Neuronal stem cell (in vitro differentiated cells): Measurements from ENCODE around the gene CNDP2.
"Not testable (repeated sequence)": the region's sequence is repeated elsewhere in the genome, so short reads cannot be mapped to it uniquely, and the experiment has no call there.

Source experiments
- DNase-seq: peaks from one replicate; pipeline ENCODE4 v3.0.0-alpha.2; 2013; ENCODE audit warnings: low spot score
- H2AFZ ChIP-seq: one replicate; pipeline ENCODE4 v1.6.1; 2013; ENCODE audit warnings: mild to moderate bottlenecking, low read length, inconsistent platforms
- H2AK5ac ChIP-seq: 2 replicates; pipeline ENCODE4 v1.6.1; 2013; ENCODE audit warnings: low read depth, mild to moderate bottlenecking, inconsistent platforms, low read length, moderate library complexity, mixed read lengths
- H2BK120ac ChIP-seq: 2 replicates; pipeline ENCODE4 v1.6.1; 2013; ENCODE audit warnings: low read depth, mild to moderate bottlenecking, inconsistent platforms, low read length, moderate library complexity, mixed read lengths
- H2BK12ac ChIP-seq: one replicate; pipeline ENCODE4 v1.6.1; 2013; ENCODE audit warnings: low read length, inconsistent platforms
- H2BK15ac ChIP-seq: 2 replicates; pipeline ENCODE4 v1.6.1; 2013; ENCODE audit warnings: mild to moderate bottlenecking, low read length, inconsistent platforms, mixed read lengths
- H2BK5ac ChIP-seq: one replicate; pipeline ENCODE4 v1.6.1; 2013; ENCODE audit warnings: inconsistent platforms, mild to moderate bottlenecking, low read length, moderate library complexity
- H3K14ac ChIP-seq: one replicate; pipeline ENCODE4 v1.6.1; 2013; ENCODE audit warnings: low read length, inconsistent platforms
- H3K18ac ChIP-seq: 2 replicates; pipeline ENCODE4 v1.6.1; 2013; ENCODE audit warnings: low read length, inconsistent platforms
- H3K23ac ChIP-seq: 2 replicates; pipeline ENCODE4 v1.6.1; 2013; ENCODE audit warnings: low read depth, mild to moderate bottlenecking, mixed read lengths, low read length, inconsistent platforms; ENCODE audit not compliant: poor library complexity
- H3K27ac ChIP-seq: replicated peaks from 3 replicates; pipeline ENCODE4 v1.5.1; 2013; ENCODE audit warnings: low read length, inconsistent platforms
- H3K27me3 ChIP-seq, 3 experiments: 2 replicates each; pipeline ENCODE4 v1.6.1; 2013; ENCODE audit warnings: low read length in 3 of 3, mild to moderate bottlenecking in 2 of 3, inconsistent platforms in 1 of 3, low read depth in 1 of 3, mixed read lengths in 1 of 3, moderate library complexity in 1 of 3; ENCODE audit not compliant: control insufficient read depth in 3 of 3, insufficient read depth in 3 of 3
- H3K36me3 ChIP-seq, 2 donors: replicated peaks in 1 of 2; 2 replicates each; pipeline ENCODE4 v1.6.1; 2013; ENCODE audit warnings: low read length in 2 of 2; ENCODE audit not compliant: control insufficient read depth in 2 of 2, insufficient read depth in 2 of 2
- H3K4ac ChIP-seq: 2 replicates; pipeline ENCODE4 v1.6.1; 2013; ENCODE audit warnings: inconsistent platforms, mild to moderate bottlenecking, low read length, moderate library complexity
- H3K4me1 ChIP-seq, 2 donors: 1 replicate in 1 of 2; 2 replicates in 1 of 2; pipeline ENCODE4 v1.6.1; 2013; ENCODE audit warnings: low read length in 2 of 2, low read depth in 1 of 2; ENCODE audit not compliant: control insufficient read depth in 2 of 2, insufficient read depth in 1 of 2
- H3K4me2 ChIP-seq: one replicate; pipeline ENCODE4 v1.6.1; 2013; ENCODE audit warnings: mild to moderate bottlenecking, low read length, inconsistent platforms; ENCODE audit not compliant: insufficient read depth, poor library complexity, severe bottlenecking
- H3K4me3 ChIP-seq, 2 donors: 2 replicates each; pipeline ENCODE4 v1.5.1; 2013; ENCODE audit warnings: low read length in 2 of 2, mild to moderate bottlenecking in 2 of 2, inconsistent platforms in 1 of 2, moderate library complexity in 1 of 2
- H3K79me1 ChIP-seq: one replicate; pipeline ENCODE4 v1.6.1; 2013; ENCODE audit warnings: low read depth, mild to moderate bottlenecking, inconsistent platforms, low read length, moderate library complexity
- H3K9ac ChIP-seq: one replicate; pipeline ENCODE4 v1.6.1; 2013; ENCODE audit warnings: mild to moderate bottlenecking, low read depth, low read length, inconsistent platforms; ENCODE audit not compliant: poor library complexity
- H3K9me3 ChIP-seq, 2 donors: replicated peaks in 1 of 2; 2 replicates each; pipeline versions ENCODE3 to v1.6.1; 2013; ENCODE audit warnings: low read length in 2 of 2, mild to moderate bottlenecking in 2 of 2, inconsistent platforms in 1 of 2, low read depth in 1 of 2, mixed read lengths in 1 of 2, moderate library complexity in 1 of 2; ENCODE audit not compliant: control insufficient read depth in 2 of 2, insufficient read depth in 1 of 2
- H4K8ac ChIP-seq: one replicate; pipeline ENCODE4 v1.6.1; 2013; ENCODE audit warnings: low read depth, mild to moderate bottlenecking, inconsistent platforms, low read length, moderate library complexity
- H4K91ac ChIP-seq: one replicate; pipeline ENCODE4 v1.6.1; 2013; ENCODE audit warnings: low read length, low read depth, mild to moderate bottlenecking, inconsistent platforms; ENCODE audit not compliant: poor library complexity
- WGBS, 2 donors: extraction: QIAGEN DNeasy Blood & Tissue Kit; methylation state at CpG; one replicate each; pipeline ENCODE4 v1.1.7; 2013; ENCODE audit warnings: missing lambda C conversion rate in 2 of 2, mixed read lengths in 1 of 2; ENCODE audit not compliant: insufficient read length in 2 of 2, insufficient replicate concordance in 1 of 2; ENCODE audit errors: extremely low coverage in 2 of 2; 5-methylcytosine and 5-hydroxymethylcytosine counted together

Gene CNDP2

DNA sequence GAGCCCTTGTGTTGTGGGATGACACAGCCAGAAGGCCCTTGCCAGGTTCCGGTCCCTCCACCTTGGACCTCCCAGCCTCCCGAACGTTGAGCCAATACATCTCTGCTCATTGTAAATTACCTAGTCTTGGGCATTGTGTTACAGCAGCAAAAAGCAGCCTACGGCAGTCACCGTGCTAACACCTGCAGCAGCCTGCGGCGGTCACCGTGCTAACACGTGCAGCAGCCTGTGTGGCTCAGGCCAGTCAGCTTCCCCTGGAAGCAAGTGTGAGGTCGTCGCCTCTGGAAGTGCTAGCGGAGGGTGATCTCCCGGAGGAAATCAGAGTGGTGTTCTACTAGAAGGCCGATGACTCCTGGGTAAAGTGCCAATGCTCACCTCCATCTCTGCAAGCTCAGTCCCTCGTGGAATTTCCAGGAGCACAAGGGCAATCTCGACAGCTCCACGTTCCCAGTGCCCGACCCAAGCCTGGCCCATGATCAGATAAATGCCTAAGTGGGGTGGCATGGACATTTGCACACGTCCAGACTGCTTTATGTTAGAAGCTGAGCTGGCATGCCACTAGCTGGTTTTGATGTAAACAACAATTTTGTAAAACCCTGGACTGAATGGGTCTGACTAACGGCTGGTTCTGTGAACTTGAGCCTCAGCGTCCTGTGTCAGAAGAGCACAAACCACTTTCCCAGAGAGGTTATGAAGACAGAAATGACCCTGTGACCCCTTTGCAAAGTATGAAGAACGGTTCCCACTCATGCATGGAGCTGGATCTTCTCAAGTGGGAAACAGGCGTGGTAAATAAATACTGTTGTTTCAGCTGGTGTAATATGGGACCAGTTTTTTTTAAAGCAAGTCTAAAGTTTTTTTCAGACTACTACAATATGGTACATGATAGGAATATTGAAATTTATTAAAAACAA is 26.7 kb downstream of the CNDP2 start:
- no peaks in the 10 kb centered on the region for H3K27me3 ChIP-seq
- H2AFZ ChIP-seq = no peak overlapping the region
- H2BK120ac ChIP-seq = no peak overlapping the region
- no CpG with 5 or more reads among the region's 23 CpGs for whole genome bisulfite sequencing, 2 donors
- no peak overlapping the region for H2BK15ac ChIP-seq
- peak overlapping the region; percentile 21 for H2BK5ac ChIP-seq
- no peak overlapping the region for H3K18ac ChIP-seq
- no peak overlapping the region for H3K9ac ChIP-seq
- H2AK5ac ChIP-seq = no peak overlapping the region
- peak overlapping the region; percentile 83 for H3K23ac ChIP-seq
- H3K4ac ChIP-seq = no peak overlapping the region
- H3K4me2 ChIP-seq = no peak overlapping the region
- no peak for DNase-seq
- no peak overlapping the region for H4K91ac ChIP-seq
- no peaks in the 10 kb centered on the region for H3K4me1 ChIP-seq
- no peak overlapping the region for H3K4me3 ChIP-seq
- no peak overlapping the region for H3K14ac ChIP-seq
- peaks cover 35 to 45% of the 10 kb centered on the region in 2 donors for H3K36me3 ChIP-seq
- H2BK12ac ChIP-seq = no peak overlapping the region
- peaks cover 3% of the 10 kb centered on the region for H3K79me1 ChIP-seq
- no peak overlapping the region for H4K8ac ChIP-seq
- no peak overlapping the region for H3K27ac ChIP-seq
- peaks cover 6 to 26% of the 10 kb centered on the region in 2 donors for H3K9me3 ChIP-seq

- H3K27me3 ChIP-seq = no peaks in the 10 kb centered on the region
- no peak overlapping the region for H2BK12ac ChIP-seq
- H3K9me3 ChIP-seq = peaks cover 6 to 26% of the 10 kb centered on the region in 2 donors
- no peak overlapping the region for H2AFZ ChIP-seq
- no peak overlapping the region for H4K8ac ChIP-seq
- peaks cover 25 to 35% of the 10 kb centered on the region in 2 donors for H3K36me3 ChIP-seq
- no peak overlapping the region for H3K4ac ChIP-seq
- H2BK15ac ChIP-seq = no peak overlapping the region
- DNase-seq = no peak
- no peak overlapping the region for H2BK120ac ChIP-seq
- H3K4me2 ChIP-seq = no peak overlapping the region
- no peak overlapping the region for H3K23ac ChIP-seq
- no peak overlapping the region for H3K27ac ChIP-seq
- no peak overlapping the region for H2AK5ac ChIP-seq
- H3K4me3 ChIP-seq = no peak overlapping the region
- H3K18ac ChIP-seq = no peak overlapping the region
- no peak overlapping the region for H4K91ac ChIP-seq
- no peak overlapping the region for H3K14ac ChIP-seq
- H3K79me1 ChIP-seq = peaks cover 3% of the 10 kb centered on the region
- H3K9ac ChIP-seq = no peak overlapping the region
- no peak overlapping the region for H2BK5ac ChIP-seq
- no CpG with 5 or more reads among the region's 5 CpGs for WGBS, 2 donors
- H3K4me1 ChIP-seq = no peaks in the 10 kb centered on the region
Measured at GRCh38 chr18:74524097-74524496, 27.9 kb downstream of the CNDP2 start.

DNA sequence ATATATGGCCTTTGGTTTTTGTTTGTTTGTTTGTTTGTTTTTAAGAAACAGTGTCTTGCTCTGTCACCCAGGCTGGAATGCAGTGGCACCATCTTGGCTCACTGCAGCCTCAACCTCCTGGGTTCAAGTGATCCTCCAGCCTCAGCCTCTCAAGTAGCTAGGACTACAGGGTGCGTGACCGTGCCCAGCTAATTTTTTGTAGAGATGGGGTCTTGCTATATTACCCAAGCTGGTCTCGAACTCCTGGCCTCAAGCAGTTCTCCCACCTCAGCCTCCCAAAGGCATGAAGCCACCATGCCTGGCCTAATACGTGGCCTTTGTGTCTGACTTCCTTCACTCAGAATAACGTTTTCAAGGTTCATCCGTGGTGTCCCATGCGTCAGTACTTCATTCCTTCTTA is 28.8 kb downstream of the CNDP2 start:
- H3K36me3 ChIP-seq = peaks cover 17 to 27% of the 10 kb centered on the region in 2 donors
- WGBS, 2 donors = no CpG with 5 or more reads among the region's 7 CpGs

GRCh38 chr18:74525741-74526140 is 29.6 kb downstream of the CNDP2 start:
- H3K4me2 ChIP-seq = no peak overlapping the region
- H3K9ac ChIP-seq = no peak overlapping the region
- peaks cover 3 to 22% of the 10 kb centered on the region in 2 donors for H3K9me3 ChIP-seq
- no peak overlapping the region for H3K14ac ChIP-seq
- no peak overlapping the region for H3K27ac ChIP-seq
- no peak overlapping the region for H2BK5ac ChIP-seq
- no peak overlapping the region for H4K8ac ChIP-seq
- H2AFZ ChIP-seq = no peak overlapping the region
- H3K18ac ChIP-seq = no peak overlapping the region
- H2BK120ac ChIP-seq = no peak overlapping the region
- no peak for DNase-seq
- no CpG with 5 or more reads among the region's 9 CpGs for WGBS, 2 donors
- H2BK15ac ChIP-seq = no peak overlapping the region
- H3K23ac ChIP-seq = no peak overlapping the region
- no peak overlapping the region for H3K4me3 ChIP-seq
- peaks cover 3% of the 10 kb centered on the region for H3K79me1 ChIP-seq
- no peaks in the 10 kb centered on the region for H3K4me1 ChIP-seq
- H3K4ac ChIP-seq = no peak overlapping the region
- no peak overlapping the region for H4K91ac ChIP-seq
- H2BK12ac ChIP-seq = no peak overlapping the region
- H3K27me3 ChIP-seq = peaks cover 0 to 6% (median 0%) of the 10 kb centered on the region in 3 experiments
- no peak overlapping the region for H2AK5ac ChIP-seq
- H3K36me3 ChIP-seq = peaks cover 9 to 19% of the 10 kb centered on the region in 2 donors

More for the DNA sequence above, 28.8 kb downstream of the CNDP2 start:
- not testable (repeated sequence) for DNase-seq, H3K27me3 ChIP-seq, H3K9ac ChIP-seq, H2AFZ ChIP-seq, H2BK5ac ChIP-seq, H4K8ac ChIP-seq, H2BK12ac ChIP-seq, H3K4me2 ChIP-seq, H3K27ac ChIP-seq, H3K14ac ChIP-seq, H3K23ac ChIP-seq, H2BK120ac ChIP-seq, H2AK5ac ChIP-seq, H3K4me1 ChIP-seq, H2BK15ac ChIP-seq, H3K18ac ChIP-seq, H3K4me3 ChIP-seq, H3K4ac ChIP-seq, H3K79me1 ChIP-seq, H4K91ac ChIP-seq
- peaks cover 6 to 26% of the 10 kb centered on the region in 2 donors for H3K9me3 ChIP-seq
